ENCODE data around the gene WDR93. TPM values are rescaled to one million over a fixed set of nuclear protein-coding genes. Genes with fewer than 3 reads are reported as not detected.
"Not testable (repeated sequence)": the region's sequence is repeated elsewhere in the genome, so short reads cannot be mapped to it uniquely, and the experiment has no call there.

The WDR93 gene
- total RNA-seq, 2 experiments from 2014 or later, result not detected

- H3K4me1 Mint-ChIP-seq (ENCODE audit: low read depth), result peaks cover 7% of the 10 kb centered on the region
- ChIA-PET POLR2A (no interaction called here), CTCF (interaction anchor here (2.8 kb wide), 1 partner anchor 12 kb away, joined by 17 read pairs; no protein-coding TSS in a partner anchor)
- peaks cover 5% of the 10 kb centered on the region for H3K27me3 Mint-ChIP-seq (ENCODE audit: low read depth)
- no peak for ATAC-seq
- no peak overlapping the region for H3K4me3 Mint-ChIP-seq
- no peaks in the 10 kb centered on the region for H3K36me3 Mint-ChIP-seq (ENCODE audit: low read depth)
- H3K27ac Mint-ChIP-seq, result no peak overlapping the region
- H3K9me3 Mint-ChIP-seq (ENCODE audit: insufficient read depth), result no peaks in the 10 kb centered on the region
- no peak for DNase-seq
These were observed 16.1 kb upstream of the WDR93 start for GRCh38 chr15:89674526-89674925.

GRCh38 chr15:89675606-89676005, 15.0 kb upstream of the WDR93 start:
- Mint-ChIP-seq H3K4me3 (no peak overlapping the region), H3K27ac (no peak overlapping the region), H3K27me3 (ENCODE audit: low read depth) (peaks cover 10% of the 10 kb centered on the region), H3K9me3 (ENCODE audit: insufficient read depth) (no peaks in the 10 kb centered on the region), H3K36me3 (ENCODE audit: low read depth) (no peaks in the 10 kb centered on the region), H3K4me1 (ENCODE audit: low read depth) (peaks cover 7% of the 10 kb centered on the region)
- ChIA-PET POLR2A (no interaction called here), CTCF (interaction anchor here (0.9 to 1.0 kb wide), 2 partner anchors 65 to 199 kb away, joined by 3 read pairs; no protein-coding TSS in a partner anchor)
- ATAC-seq (no peak), DNase-seq (no peak)

GRCh38 chr15:89677381-89677780, 13.2 kb upstream of the WDR93 start:
- Mint-ChIP-seq H3K36me3 (ENCODE audit: low read depth) (no peaks in the 10 kb centered on the region), H3K9me3 (ENCODE audit: insufficient read depth) (no peaks in the 10 kb centered on the region), H3K27me3 (ENCODE audit: low read depth) (peaks cover 10% of the 10 kb centered on the region), H3K4me1 (ENCODE audit: low read depth) (no peaks in the 10 kb centered on the region), H3K4me3 (no peak overlapping the region), H3K27ac (no peak overlapping the region)
- DNase-seq, result no peak
- ATAC-seq, result no peak
- ChIA-PET POLR2A (no interaction called here), CTCF (no interaction called here)

GRCh38 chr15:89679212-89679611, 11.4 kb upstream of the WDR93 start, which contains the start of gene PLIN1:
PLIN1 (minus strand) TSS chr15:89679367; CDS start chr15:89677489, 1,878 bp downstream.
- Mint-ChIP-seq H3K4me1 (ENCODE audit: low read depth) (no peaks in the 10 kb centered on the region), H3K36me3 (ENCODE audit: low read depth) (no peaks in the 10 kb centered on the region), H3K27me3 (ENCODE audit: low read depth) (peaks cover 10% of the 10 kb centered on the region), H3K27ac (no peak within 1 kb of the TSS), H3K4me3 (no peak within 1 kb of the TSS), H3K9me3 (ENCODE audit: insufficient read depth) (no peaks in the 10 kb centered on the region)
- CTCF ChIA-PET, result no interaction called here
- POLR2A ChIA-PET, result no interaction called here
- no peak for ATAC-seq
- no peak for DNase-seq

GRCh38 chr15:89680282-89680873, 10.2 kb upstream of the WDR93 start:
- ChIA-PET CTCF (interaction anchor here (1.2 kb wide), 1 partner anchor 613 kb away, joined by 3 read pairs; no protein-coding TSS in a partner anchor), POLR2A (no interaction called here)
- Mint-ChIP-seq H3K27me3 (ENCODE audit: low read depth) (peaks cover 10% of the 10 kb centered on the region), H3K4me1 (ENCODE audit: low read depth) (no peaks in the 10 kb centered on the region), H3K36me3 (ENCODE audit: low read depth) (no peaks in the 10 kb centered on the region), H3K9me3 (ENCODE audit: insufficient read depth) (no peaks in the 10 kb centered on the region), H3K27ac (no peak overlapping the region), H3K4me3 (no peak overlapping the region)
- DNase-seq, result no peak
- no peak for ATAC-seq

GRCh38 chr15:89681146-89681545, 9.5 kb upstream of the WDR93 start:
- no peak for ATAC-seq
- Mint-ChIP-seq H3K36me3 (ENCODE audit: low read depth) (no peaks in the 10 kb centered on the region), H3K4me1 (ENCODE audit: low read depth) (no peaks in the 10 kb centered on the region), H3K9me3 (ENCODE audit: insufficient read depth) (no peaks in the 10 kb centered on the region), H3K4me3 (no peak overlapping the region), H3K27me3 (ENCODE audit: low read depth) (peaks cover 10% of the 10 kb centered on the region), H3K27ac (no peak overlapping the region)
- no peak for DNase-seq
- ChIA-PET POLR2A (no interaction called here), CTCF (interaction anchor here (1.2 kb wide), 1 partner anchor 612 kb away, joined by 3 read pairs; no protein-coding TSS in a partner anchor)

GRCh38 chr15:89685995-89686394, 4.6 kb upstream of the WDR93 start:
- DNase-seq (no peak), ATAC-seq (no peak)
- H3K9me3 Mint-ChIP-seq (ENCODE audit: insufficient read depth), result no peaks in the 10 kb centered on the region
- H3K4me3 Mint-ChIP-seq, result no peak overlapping the region
- peaks cover 2% of the 10 kb centered on the region for H3K36me3 Mint-ChIP-seq (ENCODE audit: low read depth)
- ChIA-PET POLR2A (no interaction called here), CTCF (no interaction called here)
- no peaks in the 10 kb centered on the region for H3K27me3 Mint-ChIP-seq (ENCODE audit: low read depth)
- peaks cover 15% of the 10 kb centered on the region for H3K4me1 Mint-ChIP-seq (ENCODE audit: low read depth)
- H3K27ac Mint-ChIP-seq, result no peak overlapping the region

- H3K4me3 Mint-ChIP-seq, result no peak overlapping the region
- no peaks in the 10 kb centered on the region for H3K9me3 Mint-ChIP-seq (ENCODE audit: insufficient read depth)
- CTCF ChIA-PET, result no interaction called here
- POLR2A ChIA-PET, result no interaction called here
- ATAC-seq, result no peak
- no peak for DNase-seq
- peaks cover 18% of the 10 kb centered on the region for H3K4me1 Mint-ChIP-seq (ENCODE audit: low read depth)
- peaks cover 2% of the 10 kb centered on the region for H3K36me3 Mint-ChIP-seq (ENCODE audit: low read depth)
- no peak overlapping the region for H3K27ac Mint-ChIP-seq
- no peaks in the 10 kb centered on the region for H3K27me3 Mint-ChIP-seq (ENCODE audit: low read depth)
These were observed 4.1 kb upstream of the WDR93 start for GRCh38 chr15:89686522-89686921.

GRCh38 chr15:89689930-89690275, 708 bp upstream of the WDR93 start:
- H3K27me3 Mint-ChIP-seq (ENCODE audit: low read depth); H3K36me3 Mint-ChIP-seq (ENCODE audit: low read depth); POLR2A ChIA-PET; DNase-seq; ATAC-seq; H3K9me3 Mint-ChIP-seq (ENCODE audit: insufficient read depth): not testable (repeated sequence)
- Mint-ChIP-seq H3K27ac (peak overlapping the region; percentile 76), H3K4me3 (peak overlapping the region; percentile 83), H3K4me1 (ENCODE audit: low read depth) (peaks cover 18% of the 10 kb centered on the region)
- CTCF ChIA-PET, result interaction anchor here (1.2 to 1.4 kb wide), 3 partner anchors 10 to 185 kb away, joined by 3 to 7 read pairs (median 4); no protein-coding TSS in a partner anchor

GRCh38 chr15:89693091-89693490, 2.5 kb downstream of the WDR93 start:
- peaks cover 15% of the 10 kb centered on the region for H3K4me1 Mint-ChIP-seq (ENCODE audit: low read depth)
- H3K4me3 Mint-ChIP-seq, result no peak overlapping the region
- H3K36me3 Mint-ChIP-seq (ENCODE audit: low read depth), result peaks cover 2% of the 10 kb centered on the region
- H3K9me3 Mint-ChIP-seq (ENCODE audit: insufficient read depth), result no peaks in the 10 kb centered on the region
- CTCF ChIA-PET, result no interaction called here
- no peak for DNase-seq
- no peak overlapping the region for H3K27ac Mint-ChIP-seq
- peaks cover 18% of the 10 kb centered on the region for H3K27me3 Mint-ChIP-seq (ENCODE audit: low read depth)
- POLR2A ChIA-PET, result interaction anchor here (0.6 kb wide), 1 partner anchor 802 kb away, joined by 4 read pairs; no protein-coding TSS in a partner anchor
- ATAC-seq, result no peak

- Mint-ChIP-seq H3K36me3 (ENCODE audit: low read depth) (peaks cover 2% of the 10 kb centered on the region), H3K27ac (no peak overlapping the region), H3K4me1 (ENCODE audit: low read depth) (peaks cover 14% of the 10 kb centered on the region), H3K4me3 (no peak overlapping the region), H3K27me3 (ENCODE audit: low read depth) (peaks cover 18% of the 10 kb centered on the region), H3K9me3 (ENCODE audit: insufficient read depth) (no peaks in the 10 kb centered on the region)
- POLR2A ChIA-PET, result no interaction called here
- CTCF ChIA-PET, result no interaction called here
- no peak for ATAC-seq
- no peak for DNase-seq
These were observed 3.1 kb downstream of the WDR93 start for GRCh38 chr15:89693696-89694095.

- ChIA-PET CTCF (interaction anchor here (0.8 to 1.0 kb wide), 2 partner anchors 11 to 65 kb away, joined by 3 read pairs; no protein-coding TSS in a partner anchor), POLR2A (no interaction called here)
These were observed 4.6 kb downstream of the WDR93 start for GRCh38 chr15:89695198-89695597.

GRCh38 chr15:89704411-89704810, 13.8 kb downstream of the WDR93 start:
- POLR2A ChIA-PET, result no interaction called here
- Mint-ChIP-seq H3K27me3 (ENCODE audit: low read depth) (peaks cover 42% of the 10 kb centered on the region), H3K9me3 (ENCODE audit: insufficient read depth) (no peaks in the 10 kb centered on the region), H3K27ac (no peak overlapping the region), H3K36me3 (ENCODE audit: low read depth) (no peaks in the 10 kb centered on the region), H3K4me1 (ENCODE audit: low read depth) (no peaks in the 10 kb centered on the region), H3K4me3 (no peak overlapping the region)
- CTCF ChIA-PET, result no interaction called here
- no peak for DNase-seq
- no peak for ATAC-seq

More at GRCh38 chr15:89695198-89695597, 4.6 kb downstream of the WDR93 start:
- peaks cover 10% of the 10 kb centered on the region for H3K4me1 Mint-ChIP-seq (ENCODE audit: low read depth)
- H3K27me3 Mint-ChIP-seq (ENCODE audit: low read depth), result peaks cover 21% of the 10 kb centered on the region
- no peak for ATAC-seq
- no peak overlapping the region for H3K27ac Mint-ChIP-seq
- H3K9me3 Mint-ChIP-seq (ENCODE audit: insufficient read depth), result no peaks in the 10 kb centered on the region
- no peak overlapping the region for H3K4me3 Mint-ChIP-seq
- DNase-seq, result no peak
- H3K36me3 Mint-ChIP-seq (ENCODE audit: low read depth), result peaks cover 2% of the 10 kb centered on the region
